GM06990 (cell line): Measurements from ENCODE around the gene DPP10.

Source experiments
- DNase-seq: peaks from one replicate; pipeline ENCODE4 v3.0.0-alpha.2; 2011; ENCODE audit not compliant: insufficient read length; ENCODE audit errors: extremely low read depth
- H3K27me3 ChIP-seq: replicated peaks from 2 replicates; pipeline ENCODE4 v1.6.0; 2011; ENCODE audit warnings: low read length; ENCODE audit not compliant: control insufficient read depth, insufficient read depth
- H3K36me3 ChIP-seq: 2 replicates; pipeline ENCODE4 v1.5.1; 2011; ENCODE audit warnings: low read length; ENCODE audit not compliant: control insufficient read depth, insufficient read depth
- H3K4me3 ChIP-seq: replicated peaks from 2 replicates; pipeline ENCODE4 v1.5.1; 2011; ENCODE audit warnings: low read depth, mild to moderate bottlenecking, control low read depth, low read length
- CTCF ChIP-seq: IDR thresholded peaks from 2 replicates; pipeline ENCODE4 v1.5.1; 2011; ENCODE audit warnings: low read length, control low read depth, mild to moderate bottlenecking, inconsistent platforms; ENCODE audit not compliant: insufficient read depth, poor library complexity, severe bottlenecking

DPP10 gene

GRCh38 chr2:115290478-115290877, 848.0 kb downstream of the DPP10 start:
- TF ChIP-seq CTCF, result no peak
- Histone ChIP-seq H3K4me3 (no peak overlapping the region), H3K36me3 (no peaks in the 10 kb centered on the region), H3K27me3 (no peaks in the 10 kb centered on the region)
- DNase-seq, result no peak

GRCh38 chr2:115292742-115293141, 850.3 kb downstream of the DPP10 start:
- H3K27me3 ChIP-seq, result no peaks in the 10 kb centered on the region
- no peaks in the 10 kb centered on the region for H3K36me3 ChIP-seq
- TF ChIP-seq CTCF, result no peak
- no peak for DNase-seq
- no peak overlapping the region for H3K4me3 ChIP-seq

GRCh38 chr2:115294999-115295398, 852.6 kb downstream of the DPP10 start:
- Histone ChIP-seq H3K27me3 (no peaks in the 10 kb centered on the region), H3K36me3 (no peaks in the 10 kb centered on the region), H3K4me3 (no peak overlapping the region)
- TF ChIP-seq CTCF, result no peak
- DNase-seq, result no peak

GRCh38 chr2:115297056-115297455, 854.6 kb downstream of the DPP10 start:
- no peak for TF ChIP-seq CTCF
- H3K36me3 ChIP-seq, result no peaks in the 10 kb centered on the region

GRCh38 chr2:115299199-115299598, 856.8 kb downstream of the DPP10 start:
- no peak overlapping the region for H3K4me3 ChIP-seq
- no peaks in the 10 kb centered on the region for H3K36me3 ChIP-seq
- no peaks in the 10 kb centered on the region for H3K27me3 ChIP-seq
- no peak for TF ChIP-seq CTCF
- no peak for DNase-seq

More at GRCh38 chr2:115297056-115297455, 854.6 kb downstream of the DPP10 start:
- Histone ChIP-seq H3K4me3 (no peak overlapping the region), H3K27me3 (no peaks in the 10 kb centered on the region)
- no peak for DNase-seq

- no peak for TF ChIP-seq CTCF
- DNase-seq, result no peak
- H3K27me3 ChIP-seq, result no peaks in the 10 kb centered on the region
- no peaks in the 10 kb centered on the region for H3K36me3 ChIP-seq
- no peak overlapping the region for H3K4me3 ChIP-seq
Observed at GRCh38 chr2:115305712-115306111, 863.3 kb downstream of the DPP10 start.
